ENCODE data around the gene RIGI. TPM values are rescaled to one million over a fixed set of nuclear protein-coding genes. Genes with fewer than 3 reads are reported as not detected.

The RIGI gene
- total RNA-seq, 2 experiments from 2014 or later: 1.5 TPM

- DNase-seq (ENCODE audit: low spot score): no peak
- Histone ChIP-seq H3K79me2 (ENCODE audit: insufficient read depth, low read depth, low read length) (no peaks in the 10 kb centered on the region), H3K4me3 (ENCODE audit: low read depth, low read length, poor library complexity, severe bottlenecking) (no peak overlapping the region), H3K4me2 (ENCODE audit: low read length) (no peak overlapping the region), H4K20me1 (ENCODE audit: insufficient read depth, low read length) (no peaks in the 10 kb centered on the region), H3K9me3 (ENCODE audit: low read length) (no peaks in the 10 kb centered on the region), H3K27ac (ENCODE audit: low read depth, low read length, poor library complexity, severe bottlenecking) (no peak overlapping the region), H2AFZ (ENCODE audit: low read length) (no peak overlapping the region), H3K9me2 (ENCODE audit: insufficient read depth, low read length) (no peaks in the 10 kb centered on the region), H3K36me3 (ENCODE audit: insufficient read depth, low read length) (no peaks in the 10 kb centered on the region), H3K4me1 (ENCODE audit: insufficient read depth, low read length, poor library complexity, severe bottlenecking) (no peaks in the 10 kb centered on the region)
- ChIA-PET POLR2A (no interaction called here), CTCF (ENCODE audit: unreplicated experiment) (no interaction called here)
- BruUV-seq (replicated peaks): no TSS peak
- intact Hi-C loops (cut with micrococcal nuclease; ENCODE audit: unreplicated experiment): no loop called here
- TF ChIP-seq EZH2phosphoT487 (IDR thresholded peaks at IDR 0.05; ENCODE audit: borderline replicate concordance, low read depth, low read length): no peak
- TF ChIP-seq, protein P1, sequence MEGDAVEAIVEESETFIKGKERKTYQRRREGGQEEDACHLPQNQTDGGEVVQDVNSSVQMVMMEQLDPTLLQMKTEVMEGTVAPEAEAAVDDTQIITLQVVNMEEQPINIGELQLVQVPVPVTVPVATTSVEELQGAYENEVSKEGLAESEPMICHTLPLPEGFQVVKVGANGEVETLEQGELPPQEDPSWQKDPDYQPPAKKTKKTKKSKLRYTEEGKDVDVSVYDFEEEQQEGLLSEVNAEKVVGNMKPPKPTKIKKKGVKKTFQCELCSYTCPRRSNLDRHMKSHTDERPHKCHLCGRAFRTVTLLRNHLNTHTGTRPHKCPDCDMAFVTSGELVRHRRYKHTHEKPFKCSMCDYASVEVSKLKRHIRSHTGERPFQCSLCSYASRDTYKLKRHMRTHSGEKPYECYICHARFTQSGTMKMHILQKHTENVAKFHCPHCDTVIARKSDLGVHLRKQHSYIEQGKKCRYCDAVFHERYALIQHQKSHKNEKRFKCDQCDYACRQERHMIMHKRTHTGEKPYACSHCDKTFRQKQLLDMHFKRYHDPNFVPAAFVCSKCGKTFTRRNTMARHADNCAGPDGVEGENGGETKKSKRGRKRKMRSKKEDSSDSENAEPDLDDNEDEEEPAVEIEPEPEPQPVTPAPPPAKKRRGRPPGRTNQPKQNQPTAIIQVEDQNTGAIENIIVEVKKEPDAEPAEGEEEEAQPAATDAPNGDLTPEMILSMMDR (conservative IDR thresholded peaks at IDR 0.05; ENCODE audit: low read length): no peak
These were observed 23.0 kb downstream of the RIGI start for GRCh38 chr9:32503008-32503407.

GRCh38 chr9:32502464-32502863, 23.5 kb downstream of the RIGI start:
- Histone ChIP-seq H3K4me2 (ENCODE audit: low read length) (no peak overlapping the region), H2AFZ (ENCODE audit: low read length) (no peak overlapping the region), H3K4me3 (ENCODE audit: low read depth, low read length, poor library complexity, severe bottlenecking) (no peak overlapping the region), H3K9me3 (ENCODE audit: low read length) (no peaks in the 10 kb centered on the region), H3K4me1 (ENCODE audit: insufficient read depth, low read length, poor library complexity, severe bottlenecking) (no peaks in the 10 kb centered on the region), H3K27ac (ENCODE audit: low read depth, low read length, poor library complexity, severe bottlenecking) (no peak overlapping the region), H3K79me2 (ENCODE audit: insufficient read depth, low read depth, low read length) (no peaks in the 10 kb centered on the region), H3K36me3 (ENCODE audit: insufficient read depth, low read length) (no peaks in the 10 kb centered on the region), H3K9me2 (ENCODE audit: insufficient read depth, low read length) (no peaks in the 10 kb centered on the region), H4K20me1 (ENCODE audit: insufficient read depth, low read length) (no peaks in the 10 kb centered on the region)
- no peak for DNase-seq (ENCODE audit: low spot score)
- no TSS peak for BruUV-seq (replicated peaks)
- CTCF ChIA-PET (ENCODE audit: unreplicated experiment): no interaction called here
- intact Hi-C loops (cut with micrococcal nuclease; ENCODE audit: unreplicated experiment): no loop called here
- POLR2A ChIA-PET: no interaction called here
- no peak for TF ChIP-seq EZH2phosphoT487 (IDR thresholded peaks at IDR 0.05; ENCODE audit: borderline replicate concordance, low read depth, low read length)
- TF ChIP-seq, protein P1 (conservative IDR thresholded peaks at IDR 0.05; ENCODE audit: low read length): no peak

DNA sequence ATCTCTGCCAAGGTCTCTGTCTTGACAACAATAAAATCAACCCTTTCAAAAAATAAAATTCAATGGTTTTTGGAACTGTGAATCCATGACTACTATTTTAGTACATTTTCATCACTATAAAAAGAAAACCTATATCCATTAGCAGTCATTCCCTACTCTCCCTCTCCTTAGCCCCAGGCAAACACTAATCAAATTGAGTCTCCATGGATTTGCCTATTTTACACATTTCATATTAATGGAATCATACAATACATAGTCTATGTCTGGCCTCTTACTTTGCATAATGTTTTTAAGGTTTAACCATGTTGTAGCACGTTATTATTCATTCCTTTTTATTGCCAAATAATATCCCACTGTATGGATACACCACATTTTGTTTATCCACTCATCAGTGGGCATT, 24.1 kb downstream of the RIGI start:
- H3K4me2 ChIP-seq (ENCODE audit: low read length): no peak overlapping the region
- DNase-seq (ENCODE audit: low spot score): no peak
- no TSS peak for BruUV-seq (replicated peaks)
- no peaks in the 10 kb centered on the region for H3K79me2 ChIP-seq (ENCODE audit: insufficient read depth, low read depth, low read length)
- intact Hi-C loops (cut with micrococcal nuclease; ENCODE audit: unreplicated experiment): no loop called here
- TF ChIP-seq, protein P1 (conservative IDR thresholded peaks at IDR 0.05; ENCODE audit: low read length): no peak
- no peak for TF ChIP-seq EZH2phosphoT487 (IDR thresholded peaks at IDR 0.05; ENCODE audit: borderline replicate concordance, low read depth, low read length)
- no peak overlapping the region for H2AFZ ChIP-seq (ENCODE audit: low read length)
- H3K36me3 ChIP-seq (ENCODE audit: insufficient read depth, low read length): no peaks in the 10 kb centered on the region
- no peaks in the 10 kb centered on the region for H3K4me1 ChIP-seq (ENCODE audit: insufficient read depth, low read length, poor library complexity, severe bottlenecking)
- ChIA-PET CTCF (ENCODE audit: unreplicated experiment) (no interaction called here), POLR2A (no interaction called here)
- H3K9me3 ChIP-seq (ENCODE audit: low read length): no peaks in the 10 kb centered on the region
- no peak overlapping the region for H3K4me3 ChIP-seq (ENCODE audit: low read depth, low read length, poor library complexity, severe bottlenecking)
- H3K9me2 ChIP-seq (ENCODE audit: insufficient read depth, low read length): no peaks in the 10 kb centered on the region
- H3K27ac ChIP-seq (ENCODE audit: low read depth, low read length, poor library complexity, severe bottlenecking): no peak overlapping the region
- H4K20me1 ChIP-seq (ENCODE audit: insufficient read depth, low read length): no peaks in the 10 kb centered on the region

All from OCI-LY7 (cell line).